ENCODE results near the gene LIME1. TPM values are rescaled to one million over a fixed set of nuclear protein-coding genes. Genes with fewer than 3 reads are reported as not detected.

LIME1 gene
- total RNA-seq, 1 experiment from 2014 or later, result 27.4 TPM

GRCh38 chr20:63740070-63740626 lies 3.7 kb downstream of the LIME1 start (continued):
- no peak for TF ChIP-seq SP1 (IDR thresholded peaks at IDR 0.05; ENCODE audit: low read depth)
- TF ChIP-seq EZH2phosphoT487 (IDR thresholded peaks at IDR 0.05; ENCODE audit: borderline replicate concordance), result no peak
- no peak for TF ChIP-seq CBX3 (IDR thresholded peaks at IDR 0.05; ENCODE audit: low read depth)
- no peak for TF ChIP-seq ELF1 (IDR thresholded peaks at IDR 0.05; ENCODE audit: borderline replicate concordance, low read depth)
- TF ChIP-seq FOSL1 (IDR thresholded peaks at IDR 0.05; ENCODE audit: low read depth), result no peak

DNA sequence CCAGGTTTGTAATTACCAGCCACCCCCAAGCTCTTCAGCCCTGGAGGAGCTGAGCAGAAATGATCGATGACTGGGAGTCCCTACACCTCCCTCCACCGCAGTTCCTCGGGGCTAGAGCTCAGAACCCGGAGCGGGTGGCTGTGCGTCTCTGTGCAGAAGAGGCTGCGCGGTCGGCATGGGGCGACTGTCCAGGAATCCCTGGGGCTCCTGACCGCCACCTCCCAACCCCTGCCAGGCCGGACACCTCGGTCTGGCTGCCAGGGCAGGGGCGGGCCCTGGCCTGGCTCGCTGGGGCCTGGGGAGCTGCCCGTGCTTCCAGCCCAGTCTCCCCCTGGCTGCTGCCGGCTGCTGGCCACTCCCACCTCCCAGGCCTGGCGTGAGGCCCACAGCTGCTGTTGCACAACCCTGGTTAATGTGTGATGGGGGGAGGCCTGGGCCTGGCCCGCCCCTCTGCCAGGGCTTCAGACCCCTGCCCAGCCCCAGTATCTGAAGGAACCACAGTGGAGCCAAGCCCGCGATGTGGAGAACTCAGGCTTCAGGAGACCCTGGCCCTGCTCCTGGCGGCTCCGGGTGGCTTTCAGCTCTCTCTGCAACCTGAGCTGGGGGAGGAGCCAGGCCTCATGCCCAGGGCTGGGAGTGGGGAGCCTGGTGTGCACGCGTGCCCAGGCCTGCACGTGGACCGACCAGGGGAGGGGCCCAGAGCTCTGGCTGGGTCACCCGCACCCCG lies 4.3 kb downstream of the LIME1 start:
- Histone ChIP-seq H3K27me3 (ENCODE audit: insufficient read depth, low read length) (no peaks in the 10 kb centered on the region), H3K9me2 (ENCODE audit: insufficient read depth) (no peaks in the 10 kb centered on the region), H3K79me2 (ENCODE audit: insufficient read depth, low read length) (peaks cover 18% of the 10 kb centered on the region), H3K9me3 (ENCODE audit: control insufficient read depth in 1 of 2, insufficient read depth in 1 of 2, low read depth in 1 of 2, low read length in 2 of 2) (no peaks in the 10 kb centered on the region), H3K4me3 (replicated peaks in 1 of 2; ENCODE audit: low read depth in 1 of 2, low read length in 2 of 2) (peak overlapping the region; percentile 76 to 85), H4K20me1 (ENCODE audit: insufficient read depth) (no peaks in the 10 kb centered on the region), H3K27ac (ENCODE audit: low read depth, low read length) (peak overlapping the region; percentile 96), H3K4me1 (ENCODE audit: control insufficient read depth in 1 of 2, insufficient read depth in 2 of 2, low read length in 2 of 2) (peaks cover 20 to 45% of the 10 kb centered on the region in 2 experiments; a peak in 3 of 4 replicates), H3K9ac (ENCODE audit: low read length) (peak overlapping the region; percentile 89), H3K4me2 (ENCODE audit: low read length) (peak overlapping the region; percentile 78), H3K36me3 (ENCODE audit: control insufficient read depth in 1 of 2, insufficient read depth in 2 of 2, low read length in 2 of 2) (peaks cover 3 to 23% of the 10 kb centered on the region in 2 experiments; a peak in 2 of 4 replicates), H2AFZ (ENCODE audit: low read depth, low read length, poor library complexity, severe bottlenecking) (no peak overlapping the region)
- intact Hi-C loops (cut with micrococcal nuclease), result no loop called here
- ATAC-seq (peak; percentile 52), DNase-seq (ENCODE audit: low read depth, low spot score) (peak; percentile 48)
- RAD21 ChIA-PET (ENCODE audit: low non-redundant PET in 1 of 2, low total read pairs in 2 of 2, uncharacterized antibody in 2 of 2, unreplicated experiment in 2 of 2), result no interaction called here
- POLR2A ChIA-PET, result interaction anchor here (1.6 to 1.7 kb wide), 2 partner anchors 33 to 125 kb away, joined by 6 to 12 read pairs; partner anchors contain the start of genes ARFRP1, TPD52L2 and ZGPAT
- CTCF ChIA-PET, result interaction anchor here (1.0 to 1.6 kb wide), 4 partner anchors 33 to 240 kb away, joined by 3 to 5 read pairs (median 4); partner anchors contain the start of genes ARFRP1, PRPF6, TPD52L2 and ZGPAT
- peak; percentile 7 for TF ChIP-seq TCF7L2 (IDR thresholded peaks at IDR 0.05; ENCODE audit: borderline replicate concordance, extremely low read depth, insufficient read depth, insufficient read length)
- TF ChIP-seq EZH2 (IDR thresholded peaks at IDR 0.05), result no peak
- no peak for TF ChIP-seq CBX3 (IDR thresholded peaks at IDR 0.05; ENCODE audit: low read depth)
- TF ChIP-seq ELF1 (IDR thresholded peaks at IDR 0.05; ENCODE audit: borderline replicate concordance, low read depth), result no peak
- TF ChIP-seq SRF (IDR thresholded peaks at IDR 0.05; ENCODE audit: low read depth), result no peak
- peak; percentile 94 for TF ChIP-seq ZFX (IDR thresholded peaks at IDR 0.05)
- peak; percentile 64; the same call in 1 of the 2 replicates for TF ChIP-seq SIN3A (IDR thresholded peaks at IDR 0.05; ENCODE audit: low read depth)
- TF ChIP-seq SP1 (IDR thresholded peaks at IDR 0.05; ENCODE audit: low read depth), result no peak; the same call in 1 of the 2 replicates
- no peak for TF ChIP-seq FOSL1 (IDR thresholded peaks at IDR 0.05; ENCODE audit: low read depth)
- TF ChIP-seq, protein P1, sequence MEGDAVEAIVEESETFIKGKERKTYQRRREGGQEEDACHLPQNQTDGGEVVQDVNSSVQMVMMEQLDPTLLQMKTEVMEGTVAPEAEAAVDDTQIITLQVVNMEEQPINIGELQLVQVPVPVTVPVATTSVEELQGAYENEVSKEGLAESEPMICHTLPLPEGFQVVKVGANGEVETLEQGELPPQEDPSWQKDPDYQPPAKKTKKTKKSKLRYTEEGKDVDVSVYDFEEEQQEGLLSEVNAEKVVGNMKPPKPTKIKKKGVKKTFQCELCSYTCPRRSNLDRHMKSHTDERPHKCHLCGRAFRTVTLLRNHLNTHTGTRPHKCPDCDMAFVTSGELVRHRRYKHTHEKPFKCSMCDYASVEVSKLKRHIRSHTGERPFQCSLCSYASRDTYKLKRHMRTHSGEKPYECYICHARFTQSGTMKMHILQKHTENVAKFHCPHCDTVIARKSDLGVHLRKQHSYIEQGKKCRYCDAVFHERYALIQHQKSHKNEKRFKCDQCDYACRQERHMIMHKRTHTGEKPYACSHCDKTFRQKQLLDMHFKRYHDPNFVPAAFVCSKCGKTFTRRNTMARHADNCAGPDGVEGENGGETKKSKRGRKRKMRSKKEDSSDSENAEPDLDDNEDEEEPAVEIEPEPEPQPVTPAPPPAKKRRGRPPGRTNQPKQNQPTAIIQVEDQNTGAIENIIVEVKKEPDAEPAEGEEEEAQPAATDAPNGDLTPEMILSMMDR (IDR thresholded peaks at IDR 0.05 in 2 of 3, conservative IDR thresholded peaks at IDR 0.05 in 1 of 3; ENCODE audit: borderline replicate concordance in 1 of 3, insufficient read depth in 1 of 3, low read depth in 2 of 3, low read length in 2 of 3), result peak in 1 of 3 experiments; percentile 34; a peak in 2 of 6 replicates
- TF ChIP-seq, protein P2, sequence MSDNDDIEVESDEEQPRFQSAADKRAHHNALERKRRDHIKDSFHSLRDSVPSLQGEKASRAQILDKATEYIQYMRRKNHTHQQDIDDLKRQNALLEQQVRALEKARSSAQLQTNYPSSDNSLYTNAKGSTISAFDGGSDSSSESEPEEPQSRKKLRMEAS (IDR thresholded peaks at IDR 0.05), result peak; percentile 93
- TF ChIP-seq CEBPB (IDR thresholded peaks at IDR 0.05; ENCODE audit: low read depth), result peak; percentile 99; the same call in 1 of the 2 replicates
- no TSS peak for BruUV-seq (replicated peaks)
